Activated T-cell treated with anti-CD3 and anti-CD28 coated beads, Interleukin-2, amount 50 U/mL, for 48 hours (primary cell): ENCODE measurements around the gene ARHGAP10.
"Not testable (repeated sequence)": the region's sequence is repeated elsewhere in the genome, so short reads cannot be mapped to it uniquely, and the experiment has no call there.

ENCODE experiments used
- DNase-seq, 2 experiments: peaks; one replicate each; pipeline ENCODE4 v3.0.0-alpha.2; 2020

ARHGAP10 gene

GRCh38 chr4:147772056-147772455, 40.2 kb downstream of the ARHGAP10 start:
- DNase-seq: no peak

GRCh38 chr4:147772459-147772969, 40.6 kb downstream of the ARHGAP10 start:
- DNase-seq: no peak

- no peak for DNase-seq
These were observed 41.6 kb downstream of the ARHGAP10 start for GRCh38 chr4:147773261-147774184.

- no peak for DNase-seq
These were observed 44.8 kb downstream of the ARHGAP10 start for GRCh38 chr4:147776716-147777115.

GRCh38 chr4:147777456-147778091, 45.7 kb downstream of the ARHGAP10 start:
- no peak for DNase-seq

GRCh38 chr4:147778942-147779341, 47.1 kb downstream of the ARHGAP10 start:
- no peak for DNase-seq

- DNase-seq: no peak
These were observed 47.6 kb downstream of the ARHGAP10 start for GRCh38 chr4:147779451-147779850.

- no peak for DNase-seq
These were observed 48.4 kb downstream of the ARHGAP10 start for GRCh38 chr4:147780137-147780777.

- no peak for DNase-seq
These were observed 50.3 kb downstream of the ARHGAP10 start for GRCh38 chr4:147782087-147782781.

- DNase-seq: no peak
These were observed 53.2 kb downstream of the ARHGAP10 start for GRCh38 chr4:147785129-147785528.

- DNase-seq: no peak
These were observed 54.1 kb downstream of the ARHGAP10 start for GRCh38 chr4:147786031-147786430.

GRCh38 chr4:147786531-147786930, 54.6 kb downstream of the ARHGAP10 start:
- no peak for DNase-seq

GRCh38 chr4:147787204-147787603, 55.3 kb downstream of the ARHGAP10 start:
- DNase-seq: no peak

- no peak for DNase-seq
These were observed 56.9 kb downstream of the ARHGAP10 start for GRCh38 chr4:147788791-147789190.

GRCh38 chr4:147789596-147789995, 57.7 kb downstream of the ARHGAP10 start:
- DNase-seq: no peak

- DNase-seq: no peak
These were observed 58.5 kb downstream of the ARHGAP10 start for GRCh38 chr4:147790412-147790811.

GRCh38 chr4:147791341-147791740, 59.5 kb downstream of the ARHGAP10 start:
- DNase-seq: no peak

GRCh38 chr4:147791865-147792264, 60.0 kb downstream of the ARHGAP10 start:
- no peak for DNase-seq

GRCh38 chr4:147793569-147794313, 61.9 kb downstream of the ARHGAP10 start:
- DNase-seq: no peak

- DNase-seq: no peak
These were observed 62.4 kb downstream of the ARHGAP10 start for GRCh38 chr4:147794314-147794680.

GRCh38 chr4:147794787-147795413, 63.0 kb downstream of the ARHGAP10 start:
- peak in 1 of 2 experiments; percentile 28 for DNase-seq

- DNase-seq: not testable (repeated sequence)
These were observed 67.2 kb downstream of the ARHGAP10 start for GRCh38 chr4:147799057-147799456.
